C1 segment of cervical spinal cord (tissue), 14 donors: ENCODE data around the gene CLCN6.

Source experiments
- DNase-seq, 14 donors: peaks; one replicate each; lab custom pipeline; 2025; lab: John Stamatoyannopoulos, UW

CLCN6 gene

GRCh38 chr1:11779715-11780379 lies 26.1 kb upstream of the CLCN6 start:
- DNase-seq = no peak

- DNase-seq = no peak
Observed at GRCh38 chr1:11780380-11781147, 25.4 kb upstream of the CLCN6 start.

GRCh38 chr1:11781297-11781696 lies 24.7 kb upstream of the CLCN6 start:
- DNase-seq = no peak

- no peak for DNase-seq
Observed at GRCh38 chr1:11782127-11782708, 23.8 kb upstream of the CLCN6 start.

GRCh38 chr1:11783556-11783955 lies 22.4 kb upstream of the CLCN6 start:
- DNase-seq = no peak

- DNase-seq = peak in 1 of 14 donors; percentile 29
Observed at GRCh38 chr1:11784256-11784992, 21.6 kb upstream of the CLCN6 start.

- peak in 11 of 14 donors; percentile 18 to 62 (median 28) for DNase-seq
Observed at GRCh38 chr1:11784993-11785769, 20.8 kb upstream of the CLCN6 start.

- no peak for DNase-seq
Observed at GRCh38 chr1:11786168-11786567, 19.8 kb upstream of the CLCN6 start.

GRCh38 chr1:11787251-11787803 lies 18.7 kb upstream of the CLCN6 start:
- DNase-seq = peak in 1 of 14 donors; percentile 16

GRCh38 chr1:11787804-11788436 lies 18.1 kb upstream of the CLCN6 start:
- DNase-seq = no peak

- peak in 1 of 14 donors; percentile 23 for DNase-seq
Observed at GRCh38 chr1:11788549-11789053, 17.4 kb upstream of the CLCN6 start.

- DNase-seq = no peak
Observed at GRCh38 chr1:11789126-11790067, 16.6 kb upstream of the CLCN6 start.

- DNase-seq = no peak
Observed at GRCh38 chr1:11790101-11790879, 15.7 kb upstream of the CLCN6 start.

GRCh38 chr1:11790880-11791715 lies 14.9 kb upstream of the CLCN6 start:
- peak in 12 of 14 donors; percentile 9 to 83 (median 66) for DNase-seq

GRCh38 chr1:11792106-11792505 lies 13.9 kb upstream of the CLCN6 start:
- DNase-seq = peak in 1 of 14 donors; percentile 17

GRCh38 chr1:11793819-11794218 lies 12.2 kb upstream of the CLCN6 start:
- DNase-seq = no peak
